ENCODE measurements around the gene LELP1. TPM values are rescaled to one million over a fixed set of nuclear protein-coding genes. Genes with fewer than 3 reads are reported as not detected.
A peak's percentile ranks its signal among the peaks of the same experiment; 100 is the strongest.
"Not testable (repeated sequence)": the region's sequence is repeated elsewhere in the genome, so short reads cannot be mapped to it uniquely, and the experiment has no call there.

The LELP1 gene
- total RNA-seq, 2 experiments from 2014 or later, result not detected

- H3K4me1 Mint-ChIP-seq, result no peaks in the 10 kb centered on the region
- no peak overlapping the region for H3K4me3 Mint-ChIP-seq
- POLR2A ChIA-PET, result no interaction called here
- H3K27me3 Mint-ChIP-seq, result peaks cover 27% of the 10 kb centered on the region
- CTCF ChIA-PET, result no interaction called here
- no peak for DNase-seq
- H3K9me3 Mint-ChIP-seq (ENCODE audit: low read depth), result no peaks in the 10 kb centered on the region
- no peaks in the 10 kb centered on the region for H3K36me3 Mint-ChIP-seq (ENCODE audit: low read depth)
- no peak for ATAC-seq
- H3K27ac Mint-ChIP-seq, result no peak overlapping the region
- intact Hi-C loops (cut with DNase I, micrococcal nuclease), result no loop called here
Observed at GRCh38 chr1:153206631-153207030, 3.4 kb downstream of the LELP1 start.

- ChIA-PET POLR2A (no interaction called here), CTCF (no interaction called here)
- Mint-ChIP-seq H3K36me3 (ENCODE audit: low read depth) (no peaks in the 10 kb centered on the region), H3K4me3 (no peak overlapping the region), H3K4me1 (no peaks in the 10 kb centered on the region), H3K9me3 (ENCODE audit: low read depth) (no peaks in the 10 kb centered on the region), H3K27me3 (peaks cover 22% of the 10 kb centered on the region), H3K27ac (no peak overlapping the region)
- ATAC-seq, result no peak
- no peak for DNase-seq
- intact Hi-C loops (cut with DNase I, micrococcal nuclease), result no loop called here
Observed at GRCh38 chr1:153210206-153210605, 7.0 kb downstream of the LELP1 start.

DNA sequence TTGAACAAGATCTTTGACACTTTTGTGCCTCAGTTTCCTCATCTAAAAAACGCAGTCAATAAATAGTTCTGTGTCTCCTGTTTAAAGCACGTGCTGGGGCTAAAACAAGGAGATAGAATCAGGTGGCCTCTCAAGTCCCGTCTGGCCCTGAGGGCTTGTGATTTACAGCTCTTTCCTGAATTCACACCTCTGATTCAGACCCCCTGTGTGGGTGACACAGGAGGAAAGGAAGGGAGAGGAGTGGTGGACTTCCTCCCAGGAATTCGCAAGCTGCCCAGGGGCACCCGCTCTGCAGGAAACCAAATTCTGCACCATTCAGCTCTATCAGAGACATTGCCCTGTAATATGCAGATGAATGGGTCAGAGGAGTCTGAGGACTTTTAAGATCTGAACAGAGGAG lies 9.0 kb downstream of the LELP1 start:
- Mint-ChIP-seq H3K36me3 (ENCODE audit: low read depth) (no peaks in the 10 kb centered on the region), H3K27ac (no peak overlapping the region), H3K27me3 (peaks cover 19% of the 10 kb centered on the region), H3K4me3 (no peak overlapping the region), H3K9me3 (ENCODE audit: low read depth) (no peaks in the 10 kb centered on the region), H3K4me1 (no peaks in the 10 kb centered on the region)
- no peak for DNase-seq
- intact Hi-C loops (cut with DNase I, micrococcal nuclease), result no loop called here
- no peak for ATAC-seq
- POLR2A ChIA-PET, result no interaction called here
- CTCF ChIA-PET, result interaction anchor here (0.8 kb wide), 1 partner anchor 9 kb away, joined by 3 read pairs; no protein-coding TSS in a partner anchor

GRCh38 chr1:153213519-153213918 lies 10.3 kb downstream of the LELP1 start:
- intact Hi-C loops (cut with DNase I, micrococcal nuclease), result no loop called here
- Mint-ChIP-seq H3K4me1 (no peaks in the 10 kb centered on the region), H3K4me3 (no peak overlapping the region), H3K27me3 (peaks cover 21% of the 10 kb centered on the region), H3K9me3 (ENCODE audit: low read depth) (no peaks in the 10 kb centered on the region), H3K36me3 (ENCODE audit: low read depth) (no peaks in the 10 kb centered on the region), H3K27ac (no peak overlapping the region)
- ATAC-seq (no peak), DNase-seq (no peak)
- CTCF ChIA-PET, result no interaction called here
- POLR2A ChIA-PET, result no interaction called here

DNA sequence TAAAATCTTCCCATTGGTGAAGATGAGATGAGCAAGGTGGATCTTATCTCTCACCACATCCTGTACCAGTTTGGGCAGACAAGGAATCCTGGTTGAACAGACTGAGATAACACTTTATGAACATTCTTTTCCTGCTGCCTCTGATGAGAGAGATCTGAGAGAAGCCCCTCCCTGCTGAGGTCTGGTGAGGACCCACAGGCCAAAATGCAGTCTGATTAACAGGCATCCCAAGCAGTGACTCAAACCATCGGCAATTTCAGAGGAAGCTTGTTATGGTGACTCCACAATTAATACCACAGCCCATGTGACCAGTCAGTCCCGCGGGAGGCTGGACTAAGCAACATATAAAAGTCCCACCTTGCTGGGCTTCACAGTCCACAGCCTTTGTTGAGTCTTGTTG lies 14.0 kb downstream of the LELP1 start, which contains the start of gene PRR9:
Gene PRR9, plus strand, starts transcription at position 373 of the 400 bp plus-strand sequence. CDS start 561 bp downstream, outside the sequence.
- DNase-seq (no peak), ATAC-seq (no peak)
- intact Hi-C loops (cut with DNase I, micrococcal nuclease), result no loop called here
- no peaks in the 10 kb centered on the region for H3K4me1 Mint-ChIP-seq
- no peak within 1 kb of the TSS for H3K4me3 Mint-ChIP-seq
- no peak within 1 kb of the TSS for H3K27ac Mint-ChIP-seq
- H3K36me3 Mint-ChIP-seq (ENCODE audit: low read depth), result no peaks in the 10 kb centered on the region
- peaks cover 11% of the 10 kb centered on the region for H3K27me3 Mint-ChIP-seq
- H3K9me3 Mint-ChIP-seq (ENCODE audit: low read depth), result no peaks in the 10 kb centered on the region
- POLR2A ChIA-PET, result no interaction called here
- CTCF ChIA-PET, result no interaction called here

GRCh38 chr1:153217744-153218416 lies 14.7 kb downstream of the LELP1 start:
- DNase-seq (no peak), ATAC-seq (no peak)
- intact Hi-C loops (cut with DNase I, micrococcal nuclease), result no loop called here
- Mint-ChIP-seq H3K27me3 (peaks cover 9% of the 10 kb centered on the region), H3K27ac (no peak overlapping the region), H3K36me3 (ENCODE audit: low read depth) (no peaks in the 10 kb centered on the region), H3K4me1 (no peaks in the 10 kb centered on the region), H3K9me3 (ENCODE audit: low read depth) (no peaks in the 10 kb centered on the region), H3K4me3 (no peak overlapping the region)
- ChIA-PET CTCF (no interaction called here), POLR2A (no interaction called here)

- Mint-ChIP-seq H3K4me1 (no peaks in the 10 kb centered on the region), H3K27ac (no peak overlapping the region), H3K27me3 (peaks cover 12% of the 10 kb centered on the region), H3K4me3 (no peak overlapping the region), H3K9me3 (ENCODE audit: low read depth) (no peaks in the 10 kb centered on the region), H3K36me3 (ENCODE audit: low read depth) (no peaks in the 10 kb centered on the region)
- ChIA-PET CTCF (interaction anchor here (0.7 to 1.6 kb wide), 9 partner anchors 8 to 567 kb away, joined by 3 to 7 read pairs (median 4); no protein-coding TSS in a partner anchor), POLR2A (no interaction called here)
- DNase-seq, result no peak
- intact Hi-C loops (cut with DNase I, micrococcal nuclease), result loop anchor here (5.0 to 10.0 kb wide), 3 partner anchors 306 to 566 kb away; no protein-coding TSS in a partner anchor
- ATAC-seq, result no peak
Observed at GRCh38 chr1:153220606-153221303, 17.5 kb downstream of the LELP1 start.

DNA sequence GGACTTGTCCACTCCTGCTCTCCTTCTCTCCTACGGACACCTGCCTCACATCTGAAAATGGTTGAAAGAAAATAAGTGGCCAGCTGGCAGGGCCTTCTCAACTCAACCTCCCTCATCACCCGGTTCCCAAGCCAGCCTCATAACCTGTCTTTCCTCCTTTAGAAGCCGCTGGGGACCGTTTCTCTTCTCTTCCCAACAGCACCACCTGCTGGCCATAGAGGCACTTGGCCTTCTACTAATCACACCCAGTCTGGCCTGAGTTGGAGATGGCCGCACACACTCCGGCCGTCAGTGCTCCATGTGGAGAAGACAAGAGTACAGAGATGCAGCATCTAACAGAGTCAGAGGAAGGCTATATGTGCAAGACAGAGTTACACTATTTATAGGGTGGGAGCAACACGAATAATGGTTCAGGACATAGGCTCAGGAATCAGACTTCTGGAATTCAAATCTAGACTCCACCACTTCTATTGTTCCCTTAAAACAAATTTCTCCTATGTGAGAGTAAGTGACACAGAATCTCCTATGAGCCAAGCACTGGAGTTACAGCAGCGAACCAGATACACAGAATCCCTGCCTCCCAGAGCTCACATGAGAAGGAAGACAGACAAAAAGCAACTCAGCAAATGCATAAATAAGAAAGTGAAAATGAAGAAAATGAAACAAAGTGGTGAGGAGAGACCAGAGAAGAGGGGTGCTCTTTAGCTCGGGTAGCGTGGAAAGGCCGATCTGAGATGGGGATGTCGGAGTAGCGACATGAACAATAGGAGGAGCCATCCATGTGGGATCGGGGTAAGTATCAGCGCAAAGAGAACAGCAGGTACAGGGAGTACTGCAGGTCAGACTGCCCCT lies 20.0 kb downstream of the LELP1 start:
- CTCF ChIA-PET, result not testable (repeated sequence)

DNA sequence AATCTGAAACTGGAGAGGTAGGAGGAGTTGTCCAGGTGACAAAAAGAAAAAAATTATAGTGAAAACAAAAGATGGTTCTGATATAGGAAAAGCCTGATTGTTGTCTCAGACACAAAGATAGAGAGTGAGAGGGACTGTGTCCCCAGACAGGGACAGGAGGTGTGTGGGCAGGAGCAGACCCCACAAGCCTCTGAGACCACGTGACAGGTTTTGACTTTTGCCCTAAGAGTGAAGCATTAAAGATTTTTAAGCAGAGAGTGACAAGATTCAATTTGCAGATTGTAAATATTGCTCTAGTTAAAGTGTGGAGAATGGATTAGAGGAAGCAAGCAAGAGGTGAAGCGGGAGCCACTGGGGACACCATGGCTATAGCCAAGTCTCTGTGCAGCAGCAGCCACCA lies 24.6 kb downstream of the LELP1 start:
- Mint-ChIP-seq H3K4me1 (no peaks in the 10 kb centered on the region), H3K9me3 (ENCODE audit: low read depth) (no peaks in the 10 kb centered on the region), H3K4me3 (no peak overlapping the region), H3K27me3 (peaks cover 19% of the 10 kb centered on the region), H3K36me3 (ENCODE audit: low read depth) (no peaks in the 10 kb centered on the region), H3K27ac (no peak overlapping the region)
- intact Hi-C loops (cut with DNase I, micrococcal nuclease), result loop anchor here (10.0 kb wide), 2 partner anchors 313 to 573 kb away; no protein-coding TSS in a partner anchor
- ChIA-PET POLR2A (no interaction called here), CTCF (interaction anchor here (1.6 to 2.1 kb wide), 2 partner anchors 10 to 350 kb away, joined by 5 to 6 read pairs; partner anchors contain the start of gene SMCP)
- ATAC-seq (no peak), DNase-seq (no peak)

More for the DNA sequence above, 20.0 kb downstream of the LELP1 start:
- intact Hi-C loops (cut with DNase I, micrococcal nuclease), result loop anchor here (1.0 to 10.0 kb wide), 5 partner anchors 308 to 569 kb away; no protein-coding TSS in a partner anchor
- H3K27ac Mint-ChIP-seq; H3K4me3 Mint-ChIP-seq; H3K36me3 Mint-ChIP-seq (ENCODE audit: low read depth); H3K9me3 Mint-ChIP-seq (ENCODE audit: low read depth); H3K4me1 Mint-ChIP-seq: not testable (repeated sequence)
- peak; percentile 81 for DNase-seq
- H3K27me3 Mint-ChIP-seq, result peaks cover 12% of the 10 kb centered on the region
- ATAC-seq, result peak; percentile 74
- POLR2A ChIA-PET, result interaction anchor here (0.9 kb wide), 1 partner anchor 71 kb away, joined by 3 read pairs; no protein-coding TSS in a partner anchor

- Mint-ChIP-seq H3K4me1 (no peaks in the 10 kb centered on the region), H3K27ac (no peak overlapping the region), H3K27me3 (peaks cover 15% of the 10 kb centered on the region), H3K9me3 (ENCODE audit: low read depth) (no peaks in the 10 kb centered on the region), H3K4me3 (no peak overlapping the region), H3K36me3 (ENCODE audit: low read depth) (no peaks in the 10 kb centered on the region)
- DNase-seq, result no peak
- CTCF ChIA-PET, result interaction anchor here (0.5 to 2.3 kb wide), 9 partner anchors 10 to 368 kb away, joined by 3 to 11 read pairs (median 3); partner anchors contain the start of genes LCE7A and SMCP
- no peak for ATAC-seq
- POLR2A ChIA-PET, result no interaction called here
- intact Hi-C loops (cut with DNase I, micrococcal nuclease), result loop anchor here (10.0 kb wide), 2 partner anchors 314 to 574 kb away; no protein-coding TSS in a partner anchor
Observed at GRCh38 chr1:153228491-153228890, 25.3 kb downstream of the LELP1 start.

Measured in activated CD4-positive, alpha-beta T cell treated with anti-CD3 and anti-CD28 coated beads for 36 hours (primary cell).